ENCODE results near the gene SCN3B.
A peak's percentile ranks its signal among the peaks of the same experiment; 100 is the strongest.

Gene SCN3B

DNA sequence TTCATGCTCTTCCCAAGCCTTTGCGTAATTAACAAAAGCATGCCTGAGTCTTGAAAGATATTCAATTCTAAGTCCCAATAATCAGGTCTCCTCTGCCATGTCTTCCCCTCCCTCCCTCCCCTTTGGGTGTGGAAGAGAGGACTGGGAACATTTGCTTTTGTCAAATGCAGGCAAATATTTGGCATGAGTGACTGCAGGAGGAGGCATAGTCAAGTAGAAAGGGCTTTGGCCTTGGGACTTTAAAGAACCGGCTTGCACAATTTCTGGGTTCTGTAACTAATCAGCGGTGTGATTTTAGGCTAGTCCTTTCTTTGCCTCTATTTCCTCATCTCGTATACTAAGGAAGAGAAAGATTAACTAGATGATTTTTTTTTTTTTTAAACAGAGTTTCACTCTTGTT lies 59.5 kb downstream of the SCN3B start:
- no peak for DNase-seq

DNA sequence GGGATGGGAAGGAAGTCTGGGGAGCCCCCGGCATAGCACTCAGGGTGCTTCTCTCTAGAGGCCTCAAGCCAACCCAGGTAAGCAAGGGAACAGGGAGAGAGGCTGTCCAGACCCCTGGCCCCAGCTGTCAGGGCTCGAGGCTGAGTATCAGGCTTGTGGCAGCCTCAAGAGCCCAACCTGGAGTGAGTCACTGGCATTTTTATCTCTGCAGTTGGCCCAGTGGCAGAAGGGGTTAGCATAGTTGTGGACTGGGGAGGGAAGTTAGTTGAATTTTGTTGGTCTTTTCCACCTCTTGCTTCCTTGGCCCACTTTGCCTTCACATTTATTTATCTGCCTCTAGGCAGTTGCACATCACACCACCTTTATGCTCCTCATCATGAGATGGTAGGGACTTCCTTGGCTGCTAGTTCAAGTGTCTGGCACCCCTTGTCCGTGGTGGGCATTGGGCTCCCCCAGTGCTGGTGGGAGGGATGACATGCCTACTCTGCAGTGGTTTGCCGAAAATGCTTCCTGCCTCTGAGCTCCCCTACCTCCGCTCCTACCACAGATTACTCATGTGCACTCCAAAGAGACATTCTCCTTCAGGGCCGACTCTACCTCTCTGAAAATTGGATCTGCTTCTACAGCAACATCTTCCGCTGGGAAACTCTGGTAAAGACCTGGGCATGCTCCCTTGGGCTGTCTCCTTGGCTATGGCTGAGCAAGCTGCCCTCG lies 60.1 kb downstream of the SCN3B start:
- no peak for DNase-seq

DNA sequence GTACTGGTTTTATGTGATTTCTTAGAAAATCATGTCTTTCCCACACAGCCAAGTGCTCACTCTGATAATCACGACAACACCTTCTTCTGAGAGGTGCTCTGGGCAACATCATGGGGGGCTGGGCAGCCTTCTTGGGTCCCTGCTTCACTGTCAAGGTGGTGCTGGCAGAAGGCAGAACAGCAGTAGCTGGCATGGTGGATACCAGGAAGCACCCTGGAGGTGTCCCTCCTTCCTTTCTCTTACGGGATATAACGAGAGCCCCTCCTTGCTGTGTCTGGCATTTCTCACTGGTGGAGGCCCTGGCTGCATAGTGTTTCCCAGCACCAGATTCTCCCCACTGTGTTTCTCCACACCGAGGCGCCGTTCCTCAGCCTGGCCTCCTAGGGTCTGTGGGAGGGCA lies 60.9 kb downstream of the SCN3B start:
- no peak for DNase-seq

DNA sequence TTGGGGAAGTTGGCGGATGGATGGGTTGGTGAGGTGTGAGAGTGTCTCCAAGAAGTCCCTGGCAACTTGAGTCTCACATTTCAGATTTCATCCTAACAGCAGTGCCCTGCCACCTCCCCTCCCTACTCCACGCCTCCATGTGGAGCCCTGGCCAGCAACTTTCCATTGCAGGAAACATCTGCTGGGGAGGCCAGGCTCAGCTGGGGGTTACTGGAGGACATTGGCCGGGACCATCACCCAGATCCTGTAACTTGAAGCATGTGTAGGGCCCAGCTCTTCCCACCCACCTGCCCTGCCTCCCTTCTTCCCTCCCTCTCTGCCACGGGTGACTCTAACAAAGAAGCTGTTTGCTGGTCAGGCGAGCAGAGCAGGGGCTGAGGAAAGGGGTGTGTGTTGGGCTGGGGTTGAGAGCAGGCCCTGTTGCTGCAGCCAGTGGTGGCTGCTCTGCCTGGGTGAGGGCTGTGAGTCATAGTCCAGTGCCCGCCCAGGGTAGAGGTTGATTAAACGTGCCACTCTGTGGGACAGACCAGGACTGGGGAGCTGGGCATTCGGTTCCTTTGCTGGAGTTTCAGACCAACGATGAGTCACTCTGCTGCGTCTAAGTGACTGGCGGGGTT lies 64.0 kb downstream of the SCN3B start:
- no peak for DNase-seq

DNA sequence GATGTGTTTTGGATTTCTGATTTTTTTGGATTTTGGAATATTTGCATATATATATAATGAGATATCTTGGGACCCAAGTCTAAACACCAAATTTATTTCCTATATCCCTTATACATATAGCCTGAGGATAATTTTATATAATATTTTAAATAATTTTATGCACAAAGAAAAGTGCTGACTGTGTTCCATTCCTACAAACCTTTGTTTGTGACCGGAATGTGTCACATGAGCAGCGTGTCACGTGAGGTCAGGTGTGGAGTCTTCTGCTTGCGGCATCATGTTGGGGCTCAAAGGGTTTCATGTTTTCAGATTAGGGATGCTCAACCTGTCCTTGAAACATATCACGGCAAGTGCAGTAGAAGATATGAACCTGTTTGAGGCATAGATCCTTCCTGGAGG lies 65.6 kb downstream of the SCN3B start:
- no peak for DNase-seq

DNA sequence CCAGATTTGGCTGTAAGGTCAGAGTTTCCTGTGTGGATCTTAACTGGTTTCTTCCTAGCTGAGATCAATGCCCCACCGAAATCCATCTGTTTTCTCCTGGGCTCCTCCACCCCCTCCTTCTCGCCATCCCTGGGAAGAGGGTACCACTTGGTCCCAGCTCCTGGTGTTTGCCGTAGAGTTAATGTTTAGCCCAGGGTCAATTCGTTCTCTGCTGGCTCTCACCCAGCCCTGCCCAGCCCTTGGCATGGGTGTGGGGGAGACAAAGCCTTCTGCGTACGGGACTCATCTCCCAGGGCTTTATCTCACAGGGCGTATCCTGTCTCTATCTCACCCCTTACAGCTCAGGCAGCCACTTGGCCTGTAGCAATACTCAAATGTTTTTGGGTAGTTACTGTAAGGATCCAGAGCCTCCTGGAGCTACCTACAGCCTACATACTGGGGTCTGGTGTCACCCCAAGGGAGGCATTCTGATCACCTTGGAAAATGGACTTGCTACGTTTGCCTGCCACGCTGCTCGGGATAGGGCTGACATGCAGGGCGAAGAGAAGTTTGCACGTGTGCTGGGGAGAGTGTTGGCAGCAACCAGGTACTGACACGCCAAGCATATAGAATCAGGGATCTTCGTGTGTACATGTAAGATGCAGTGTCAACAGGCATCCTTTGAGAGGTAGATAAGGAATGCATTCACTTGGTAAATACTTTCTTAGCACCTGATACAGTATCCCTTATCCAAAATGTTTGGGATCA lies 66.1 kb downstream of the SCN3B start:
- DNase-seq = no peak

DNA sequence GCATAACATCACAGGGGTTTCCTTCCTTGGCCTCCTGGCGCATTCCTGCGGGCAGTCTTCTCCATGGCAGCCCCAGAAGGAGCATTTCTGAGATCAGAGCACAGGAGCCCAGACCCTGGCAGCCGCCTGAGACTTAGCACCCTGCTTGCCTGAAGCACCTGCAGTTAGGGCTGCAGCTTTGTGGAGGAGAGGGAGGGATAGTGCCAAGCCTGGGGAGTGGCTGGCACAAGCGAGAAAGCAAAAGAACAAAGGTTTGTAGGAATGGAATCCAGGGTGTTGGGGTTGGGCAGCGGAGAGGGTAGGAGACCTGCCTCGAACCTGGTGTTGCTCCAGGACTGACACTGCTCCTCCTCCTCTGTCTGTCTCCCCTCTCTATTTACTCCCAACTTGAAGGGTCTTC lies 66.9 kb downstream of the SCN3B start:
- no peak for DNase-seq

DNA sequence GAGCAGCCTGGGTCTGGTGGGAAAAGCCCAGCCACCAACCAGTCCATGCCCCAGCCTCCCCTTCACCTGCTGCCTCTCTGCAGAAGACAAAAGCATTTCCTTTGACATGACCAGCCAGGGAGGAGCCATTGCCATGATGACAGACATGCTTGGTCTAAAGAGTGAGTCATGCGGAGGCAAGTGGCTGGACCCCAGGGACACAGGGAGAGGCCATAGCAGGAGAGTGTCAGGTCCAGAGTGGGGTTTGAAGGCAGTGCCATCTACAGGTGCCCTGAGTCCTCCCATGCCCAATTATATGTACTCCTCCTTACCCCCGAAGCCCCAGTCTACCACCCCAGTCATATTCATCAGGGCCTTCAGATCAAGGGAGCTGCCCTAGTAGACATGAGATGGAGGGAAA lies 67.4 kb downstream of the SCN3B start:
- no peak for DNase-seq

DNA sequence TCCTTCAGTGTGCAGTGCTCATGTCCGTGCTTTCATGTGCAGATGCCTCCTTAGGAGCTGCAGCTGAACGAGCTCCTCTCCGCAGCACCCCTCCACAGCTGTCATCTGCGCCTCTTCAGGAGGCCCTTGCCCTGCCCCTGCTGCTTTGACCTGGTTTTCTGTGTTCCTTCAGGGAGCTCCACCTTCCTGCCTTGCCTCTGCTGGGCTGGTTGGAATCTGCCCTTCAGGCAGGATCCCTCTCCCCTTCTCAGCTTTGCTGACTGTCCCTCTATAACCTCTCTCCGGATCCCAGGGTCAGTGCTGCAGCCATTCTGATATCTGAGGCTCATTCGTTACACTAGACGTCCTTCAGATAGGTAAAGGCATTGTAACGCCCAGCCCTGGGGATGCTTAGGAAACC lies 67.9 kb downstream of the SCN3B start:
- DNase-seq = no peak

DNA sequence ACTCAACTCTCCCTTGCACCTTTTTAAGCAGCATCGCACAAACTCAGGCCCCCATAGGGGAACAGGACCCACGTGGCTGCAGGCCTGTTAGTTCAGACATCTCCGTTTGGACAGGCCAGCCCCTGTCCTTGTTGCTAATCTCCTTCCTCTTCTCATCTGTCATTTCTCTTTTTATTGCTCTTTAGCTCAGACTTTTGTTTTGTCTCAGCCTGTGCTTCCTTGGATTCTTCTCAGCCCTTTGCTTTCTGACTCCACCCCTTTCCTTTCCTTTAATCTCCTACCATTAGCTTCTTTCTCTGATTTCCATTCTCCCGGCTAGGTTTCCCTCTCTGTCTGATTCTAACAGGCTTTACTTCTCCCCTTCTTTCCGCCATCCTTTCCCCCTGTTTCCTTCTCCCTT lies 68.7 kb downstream of the SCN3B start:
- DNase-seq = no peak

DNA sequence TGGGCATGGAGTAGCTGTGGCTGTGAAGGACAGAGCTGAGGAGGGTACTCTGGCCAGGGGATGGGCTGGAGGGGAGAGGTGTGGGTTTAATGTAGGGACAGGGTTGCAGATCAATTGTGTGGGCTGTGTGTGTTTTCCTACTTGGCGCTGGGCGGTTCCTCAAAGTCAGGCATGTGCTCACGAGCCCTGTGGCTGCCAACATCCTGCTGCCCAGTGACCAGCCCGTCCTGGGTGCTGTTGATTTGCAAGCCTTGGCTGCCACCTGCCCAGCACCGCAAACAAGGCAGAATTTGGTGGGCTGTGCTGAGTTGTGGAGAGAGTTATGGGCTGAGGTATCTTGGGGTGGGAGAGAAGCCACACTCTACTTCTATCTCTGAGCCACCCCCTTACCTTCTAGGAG lies 69.2 kb downstream of the SCN3B start:
- DNase-seq = no peak

DNA sequence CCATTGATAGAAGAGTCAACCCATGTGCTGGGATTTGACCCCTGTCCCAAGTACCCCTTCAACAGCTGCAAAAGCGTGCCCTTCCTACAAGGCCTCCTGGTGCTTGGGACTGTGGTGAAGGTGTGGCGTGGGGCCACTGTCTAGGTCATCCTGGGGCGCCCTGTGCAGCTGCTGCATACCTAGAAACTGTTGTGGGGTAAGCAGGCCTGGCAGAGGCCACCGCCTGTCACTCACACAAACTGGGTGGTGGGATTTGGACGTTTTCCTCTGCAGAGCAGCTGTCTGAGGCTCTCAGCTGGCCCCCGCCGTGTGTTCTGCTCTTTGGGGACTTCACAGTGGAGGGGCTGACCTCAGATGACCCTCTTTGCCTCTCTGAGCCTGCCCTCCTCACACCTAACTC lies 69.7 kb downstream of the SCN3B start:
- DNase-seq = no peak

DNA sequence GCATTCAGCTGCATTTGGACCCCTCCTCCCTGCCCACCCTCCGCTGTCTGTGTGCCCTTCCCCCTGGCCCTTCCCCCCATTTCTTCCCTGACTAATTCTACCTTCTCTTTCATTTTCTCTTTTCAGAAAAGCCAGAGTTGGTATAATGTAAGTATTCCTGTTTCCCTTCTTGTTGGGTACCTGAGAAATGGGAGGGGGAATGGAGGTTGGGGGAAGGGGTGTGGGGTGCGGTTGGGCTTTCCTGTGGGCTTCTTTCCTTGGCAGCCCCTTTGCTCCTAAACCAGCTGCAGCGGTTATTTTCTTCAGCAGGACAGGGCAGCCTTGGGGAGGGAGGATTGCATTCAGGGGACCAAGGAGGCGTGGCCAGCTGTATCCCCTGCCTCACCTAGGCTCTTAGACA lies 70.2 kb downstream of the SCN3B start:
- no peak for DNase-seq

DNA sequence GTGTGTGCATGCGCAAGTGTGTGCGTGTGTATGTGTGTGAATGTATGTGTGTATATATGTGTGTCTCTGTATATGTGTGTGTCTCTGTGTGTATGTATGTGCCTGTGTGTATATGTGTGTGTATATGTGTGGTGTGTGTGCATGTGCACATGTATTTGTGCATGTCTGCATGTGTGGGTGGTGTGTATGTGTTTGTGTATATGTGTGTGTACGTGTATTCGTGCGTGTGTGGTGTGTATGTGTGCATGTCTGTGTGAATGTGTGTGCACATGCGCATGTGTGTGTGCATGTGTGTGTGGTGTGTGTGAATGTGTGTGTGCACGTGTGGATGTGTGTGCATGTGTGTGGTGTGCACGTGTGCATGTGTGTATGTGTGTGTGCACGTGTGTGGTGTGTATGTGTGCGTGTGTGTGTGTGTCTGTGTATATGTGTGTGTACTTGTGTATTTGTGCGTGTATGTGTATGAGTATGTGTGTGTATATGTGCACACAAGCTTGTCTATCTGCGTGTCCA lies 71.4 kb downstream of the SCN3B start:
- DNase-seq = no peak

DNA sequence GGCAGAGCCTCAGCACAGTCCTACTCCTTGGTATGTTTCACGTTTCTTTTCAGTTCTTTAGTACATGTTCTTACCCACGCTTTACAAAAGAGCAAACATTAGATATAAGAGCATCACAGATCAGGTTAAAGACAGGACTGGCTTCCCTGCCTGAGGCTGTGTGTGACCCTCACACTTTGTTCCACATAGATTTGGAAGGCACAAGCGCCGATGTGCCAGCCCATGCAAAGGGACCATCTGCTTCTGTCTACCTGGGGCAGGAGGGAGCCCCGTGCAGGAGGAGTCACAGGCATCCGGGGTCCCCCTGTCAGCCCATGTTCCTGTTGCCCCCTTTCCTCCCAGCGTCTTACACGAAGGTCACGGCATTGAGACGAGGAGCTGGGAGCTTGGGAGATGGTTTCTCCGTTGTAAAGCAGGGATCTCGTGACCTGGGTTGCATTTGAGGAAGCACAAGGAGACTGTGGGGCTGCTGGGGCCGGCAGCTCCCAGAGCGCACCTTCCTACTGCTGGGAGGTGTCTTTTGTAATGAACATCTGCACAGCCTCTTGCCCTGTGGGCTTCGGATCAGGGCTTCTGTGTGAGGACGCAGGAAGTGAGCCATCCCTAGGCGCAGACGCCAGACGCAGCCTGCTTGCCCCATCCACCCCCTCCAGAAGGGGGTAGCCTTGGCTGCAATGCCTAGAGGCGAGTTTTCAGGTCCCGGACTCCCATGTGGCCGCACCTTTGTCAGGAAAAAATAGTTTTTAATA lies 72.6 kb downstream of the SCN3B start:
- DNase-seq = no peak

DNA sequence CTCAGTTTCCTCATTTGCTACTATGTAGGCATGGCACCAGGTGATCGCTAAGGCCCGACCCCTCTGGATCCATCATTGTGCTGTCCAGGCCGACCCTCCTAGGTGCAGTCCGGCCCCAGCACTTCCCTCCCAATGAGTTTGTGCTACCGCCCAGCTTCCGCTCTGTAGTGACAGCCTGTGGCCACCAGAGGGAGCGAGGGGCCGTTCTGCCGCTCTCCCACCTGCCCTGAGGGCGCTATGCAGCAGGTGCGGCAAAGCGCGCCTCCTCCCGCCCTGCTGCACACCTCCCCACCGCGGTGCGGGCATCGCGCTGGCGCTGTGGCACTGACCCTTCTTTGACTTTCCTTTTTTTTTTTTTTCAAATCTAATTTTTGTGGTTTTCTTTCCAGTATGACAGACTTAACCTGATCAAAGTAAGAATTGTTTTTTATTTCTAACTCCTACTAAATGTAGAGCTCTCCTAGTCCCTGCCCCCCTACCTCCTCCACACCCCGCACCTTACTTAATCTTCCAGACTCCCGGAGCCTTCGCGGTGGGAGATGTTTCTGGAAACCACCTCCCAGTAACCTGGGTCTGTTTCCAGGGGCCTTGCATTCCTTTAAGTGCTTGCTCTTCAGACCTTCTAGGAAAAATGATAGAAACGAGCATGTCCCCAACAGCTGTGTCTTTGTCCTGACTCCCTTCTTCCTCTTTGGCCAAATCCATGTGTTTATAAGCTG lies 73.7 kb downstream of the SCN3B start:
- peak; percentile 72 for DNase-seq

DNA sequence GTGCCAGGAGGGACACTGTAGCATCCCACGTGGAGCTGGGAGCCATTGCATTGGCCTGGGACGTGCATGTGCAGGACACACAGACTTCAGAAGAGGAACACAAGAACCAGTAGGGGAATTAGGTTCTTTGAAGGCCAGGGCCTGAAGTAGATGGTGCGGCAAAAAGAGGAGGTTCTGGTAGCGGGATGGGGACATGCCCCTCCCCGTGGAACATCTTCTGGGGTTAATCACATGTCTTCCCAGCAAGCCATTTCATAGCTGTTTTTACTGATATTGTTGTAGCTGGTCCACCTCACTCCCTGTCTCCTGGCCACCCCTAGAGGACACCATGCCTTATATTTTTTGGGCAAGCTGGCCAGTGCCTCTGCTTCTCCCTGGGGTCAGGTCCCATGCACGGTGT lies 74.3 kb downstream of the SCN3B start:
- no peak for DNase-seq

DNA sequence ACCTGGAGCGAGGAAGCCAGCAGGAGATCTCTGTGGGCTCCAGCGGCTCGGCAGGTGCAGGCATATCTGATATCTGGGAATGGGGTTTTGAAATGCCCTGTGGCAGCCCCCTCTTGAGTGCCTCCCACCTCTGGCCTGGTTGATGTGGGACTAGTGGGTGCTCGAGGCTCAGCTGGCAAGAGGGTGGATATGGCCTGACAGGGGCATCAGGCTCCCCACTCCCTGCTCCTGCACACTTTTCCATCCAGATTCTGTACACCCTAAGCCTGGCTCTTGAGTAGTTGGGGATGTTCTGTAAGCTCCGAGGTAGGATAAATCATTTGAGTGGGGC lies 75.0 kb downstream of the SCN3B start:
- no peak for DNase-seq

Data from DMS79 treated with DMSO at 0.1 percent for 48 hours (cell line).